Measurements from ENCODE around the gene FCHO2. TPM values are rescaled to one million over a fixed set of nuclear protein-coding genes. Genes with fewer than 3 reads are reported as not detected.

The FCHO2 gene
- total RNA-seq, 1 experiment from 2014 or later: 25.3 TPM

DNA sequence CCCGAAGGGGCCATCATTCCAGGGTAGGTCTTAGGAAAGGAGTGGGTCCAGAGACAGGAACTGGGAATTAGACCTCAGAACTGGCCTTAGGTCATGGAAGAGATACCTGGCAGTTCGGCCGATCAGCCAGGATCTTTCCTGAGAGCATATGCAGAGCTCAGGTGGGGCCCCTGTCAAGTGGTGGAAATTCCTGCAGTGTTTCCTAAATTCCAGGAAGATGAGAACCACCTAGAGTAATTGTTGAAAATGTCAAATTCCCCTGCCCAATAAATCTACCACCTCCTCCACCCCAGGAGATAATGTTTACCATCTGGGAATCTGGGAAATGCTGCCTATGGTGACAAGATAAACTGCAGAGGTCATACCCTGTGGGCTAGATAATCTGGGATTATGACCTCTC is 179.2 kb downstream of the FCHO2 start:
- in situ Hi-C loops (cut with HindIII; ENCODE audit: low pct_unique_long_range_greater_than_20kb, low sequenced_read_pairs) (no loop called here), intact Hi-C loops (cut with micrococcal nuclease; ENCODE audit: unreplicated experiment) (no loop called here)
- Histone ChIP-seq H3K9me3 (ENCODE audit: control insufficient read depth, insufficient read depth, low read depth, low read length) (no peaks in the 10 kb centered on the region), H3K4me3 (ENCODE audit: low read depth in 2 of 2, low read length in 2 of 2) (no peak overlapping the region), H3K27ac (ENCODE audit: low read length) (no peak overlapping the region), H3K27me3 (ENCODE audit: control insufficient read depth, insufficient read depth, low read length) (no peaks in the 10 kb centered on the region), H3K36me3 (ENCODE audit: control insufficient read depth, insufficient read depth, low read length) (no peaks in the 10 kb centered on the region), H3K4me1 (ENCODE audit: control insufficient read depth, insufficient read depth, low read length) (no peaks in the 10 kb centered on the region)
- BruUV-seq (replicated peaks): no TSS peak
- ChIA-PET POLR2A (no interaction called here), CTCF (no interaction called here)
- TF ChIP-seq, protein P1, sequence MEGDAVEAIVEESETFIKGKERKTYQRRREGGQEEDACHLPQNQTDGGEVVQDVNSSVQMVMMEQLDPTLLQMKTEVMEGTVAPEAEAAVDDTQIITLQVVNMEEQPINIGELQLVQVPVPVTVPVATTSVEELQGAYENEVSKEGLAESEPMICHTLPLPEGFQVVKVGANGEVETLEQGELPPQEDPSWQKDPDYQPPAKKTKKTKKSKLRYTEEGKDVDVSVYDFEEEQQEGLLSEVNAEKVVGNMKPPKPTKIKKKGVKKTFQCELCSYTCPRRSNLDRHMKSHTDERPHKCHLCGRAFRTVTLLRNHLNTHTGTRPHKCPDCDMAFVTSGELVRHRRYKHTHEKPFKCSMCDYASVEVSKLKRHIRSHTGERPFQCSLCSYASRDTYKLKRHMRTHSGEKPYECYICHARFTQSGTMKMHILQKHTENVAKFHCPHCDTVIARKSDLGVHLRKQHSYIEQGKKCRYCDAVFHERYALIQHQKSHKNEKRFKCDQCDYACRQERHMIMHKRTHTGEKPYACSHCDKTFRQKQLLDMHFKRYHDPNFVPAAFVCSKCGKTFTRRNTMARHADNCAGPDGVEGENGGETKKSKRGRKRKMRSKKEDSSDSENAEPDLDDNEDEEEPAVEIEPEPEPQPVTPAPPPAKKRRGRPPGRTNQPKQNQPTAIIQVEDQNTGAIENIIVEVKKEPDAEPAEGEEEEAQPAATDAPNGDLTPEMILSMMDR (IDR thresholded peaks at IDR 0.05): no peak
- TF ChIP-seq, protein P2, sequence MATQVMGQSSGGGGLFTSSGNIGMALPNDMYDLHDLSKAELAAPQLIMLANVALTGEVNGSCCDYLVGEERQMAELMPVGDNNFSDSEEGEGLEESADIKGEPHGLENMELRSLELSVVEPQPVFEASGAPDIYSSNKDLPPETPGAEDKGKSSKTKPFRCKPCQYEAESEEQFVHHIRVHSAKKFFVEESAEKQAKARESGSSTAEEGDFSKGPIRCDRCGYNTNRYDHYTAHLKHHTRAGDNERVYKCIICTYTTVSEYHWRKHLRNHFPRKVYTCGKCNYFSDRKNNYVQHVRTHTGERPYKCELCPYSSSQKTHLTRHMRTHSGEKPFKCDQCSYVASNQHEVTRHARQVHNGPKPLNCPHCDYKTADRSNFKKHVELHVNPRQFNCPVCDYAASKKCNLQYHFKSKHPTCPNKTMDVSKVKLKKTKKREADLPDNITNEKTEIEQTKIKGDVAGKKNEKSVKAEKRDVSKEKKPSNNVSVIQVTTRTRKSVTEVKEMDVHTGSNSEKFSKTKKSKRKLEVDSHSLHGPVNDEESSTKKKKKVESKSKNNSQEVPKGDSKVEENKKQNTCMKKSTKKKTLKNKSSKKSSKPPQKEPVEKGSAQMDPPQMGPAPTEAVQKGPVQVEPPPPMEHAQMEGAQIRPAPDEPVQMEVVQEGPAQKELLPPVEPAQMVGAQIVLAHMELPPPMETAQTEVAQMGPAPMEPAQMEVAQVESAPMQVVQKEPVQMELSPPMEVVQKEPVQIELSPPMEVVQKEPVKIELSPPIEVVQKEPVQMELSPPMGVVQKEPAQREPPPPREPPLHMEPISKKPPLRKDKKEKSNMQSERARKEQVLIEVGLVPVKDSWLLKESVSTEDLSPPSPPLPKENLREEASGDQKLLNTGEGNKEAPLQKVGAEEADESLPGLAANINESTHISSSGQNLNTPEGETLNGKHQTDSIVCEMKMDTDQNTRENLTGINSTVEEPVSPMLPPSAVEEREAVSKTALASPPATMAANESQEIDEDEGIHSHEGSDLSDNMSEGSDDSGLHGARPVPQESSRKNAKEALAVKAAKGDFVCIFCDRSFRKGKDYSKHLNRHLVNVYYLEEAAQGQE (IDR thresholded peaks at IDR 0.05; ENCODE audit: insufficient read depth in 1 of 2, low read depth in 2 of 2, low read length in 1 of 2): no peak
- TF ChIP-seq POLR2AphosphoS5 (IDR thresholded peaks at IDR 0.05; ENCODE audit: low read depth, low read length) (no peak), SIN3A (IDR thresholded peaks at IDR 0.05; ENCODE audit: borderline replicate concordance, insufficient read depth, low read depth, low read length) (no peak)
- ATAC-seq (no peak), DNase-seq (ENCODE audit: low read depth, low spot score) (no peak)

DNA sequence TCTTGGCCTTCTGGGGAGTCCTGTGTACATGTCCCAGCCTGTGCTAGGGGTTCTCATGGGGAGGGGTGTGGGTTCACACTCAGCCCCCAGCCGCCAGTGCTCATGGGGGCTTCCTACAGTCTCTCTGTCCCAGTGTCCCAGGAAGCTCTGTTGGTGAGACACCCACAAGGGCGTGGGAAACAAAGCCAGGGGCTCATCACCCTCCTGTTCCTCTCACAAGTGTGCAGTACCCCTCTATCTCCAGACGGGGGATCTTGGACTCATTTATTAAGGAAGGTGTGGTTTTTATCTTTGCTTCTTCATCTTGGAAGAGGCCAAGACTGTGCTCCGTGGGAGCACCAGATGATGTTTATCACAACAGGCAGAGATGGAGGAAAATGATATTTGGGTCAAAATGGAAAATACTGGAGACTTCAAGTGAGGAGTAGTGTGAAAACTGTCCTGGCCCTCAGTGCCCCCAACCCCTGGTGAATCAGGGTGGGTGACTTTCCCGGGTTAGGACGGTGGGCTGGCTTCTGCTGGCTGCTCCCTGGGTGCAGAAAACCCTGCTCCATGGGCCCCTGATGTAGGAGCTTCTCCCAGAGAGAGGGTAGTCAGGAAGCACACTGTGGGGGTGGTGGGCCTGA is 179.7 kb downstream of the FCHO2 start:
- H3K36me3 ChIP-seq (ENCODE audit: control insufficient read depth, insufficient read depth, low read length): no peaks in the 10 kb centered on the region
- in situ Hi-C loops (cut with HindIII; ENCODE audit: low pct_unique_long_range_greater_than_20kb, low sequenced_read_pairs) (no loop called here), intact Hi-C loops (cut with micrococcal nuclease; ENCODE audit: unreplicated experiment) (no loop called here)
- TF ChIP-seq SIN3A (IDR thresholded peaks at IDR 0.05; ENCODE audit: borderline replicate concordance, insufficient read depth, low read depth, low read length) (no peak), TCF7L2 (IDR thresholded peaks at IDR 0.05; ENCODE audit: low read depth, low read length) (no peak), POLR2AphosphoS5 (IDR thresholded peaks at IDR 0.05; ENCODE audit: low read depth, low read length) (no peak)
- TF ChIP-seq, protein P2 (IDR thresholded peaks at IDR 0.05; ENCODE audit: insufficient read depth in 1 of 2, low read depth in 2 of 2, low read length in 1 of 2): no peak
- TF ChIP-seq, protein P1 (IDR thresholded peaks at IDR 0.05): peak; percentile 70
- H3K9me3 ChIP-seq (ENCODE audit: control insufficient read depth, insufficient read depth, low read depth, low read length): no peaks in the 10 kb centered on the region
- ATAC-seq (peak; percentile 82), DNase-seq (ENCODE audit: low read depth, low spot score) (no peak)
- no peaks in the 10 kb centered on the region for H3K4me1 ChIP-seq (ENCODE audit: control insufficient read depth, insufficient read depth, low read length)
- no TSS peak for BruUV-seq (replicated peaks)
- H3K27ac ChIP-seq (ENCODE audit: low read length): no peak overlapping the region
- no peak overlapping the region for H3K4me3 ChIP-seq (ENCODE audit: low read depth in 2 of 2, low read length in 2 of 2)
- H3K27me3 ChIP-seq (ENCODE audit: control insufficient read depth, insufficient read depth, low read length): no peaks in the 10 kb centered on the region
- ChIA-PET CTCF (no interaction called here), POLR2A (no interaction called here)

Measured in Panc1 (cell line).